Spleen (tissue), 7 donors: Measurements from ENCODE around the gene SDR39U1.

Experiments used
- POLR2A ChIP-seq, 3 donors: fragments of 450-650 bp; IDR thresholded peaks; one replicate each; pipeline ENCODE4 v1.5.1; 2017; ENCODE audit warnings: antibody characterized with exemption in 3 of 3, mild to moderate bottlenecking in 1 of 3
- POLR2AphosphoS5 ChIP-seq, 3 donors: sonication (generic); formaldehyde crosslinking; IDR thresholded peaks; one replicate each; pipeline ENCODE4 v1.5.1; 2017; ENCODE audit warnings: antibody characterized with exemption in 3 of 3
- TF ChIP-seq, protein P1 (sequence below), 11 experiments: fragments of 200-600 bp in 7 of 11; fragments of 450-650 bp in 4 of 11; sonication (generic) in 4 of 11; IDR thresholded peaks in 8 of 11; conservative IDR thresholded peaks in 3 of 11; 1 replicate in 7 of 11; 2 replicates in 4 of 11; pipeline versions ENCODE4 v1.4.0 to v1.8.0; 2016 to 2021; ENCODE audit warnings: antibody characterized with exemption in 11 of 11, inconsistent platforms in 4 of 11, mild to moderate bottlenecking in 1 of 11
- donor health status: DM: no; HTN: no; CAD: no; lungs with moderate emphysema.
- donor health status: DM: no; HTN: no; CAD: no.
- donor health status: DM: no; HTN: no; CAD: no.

DNA sequence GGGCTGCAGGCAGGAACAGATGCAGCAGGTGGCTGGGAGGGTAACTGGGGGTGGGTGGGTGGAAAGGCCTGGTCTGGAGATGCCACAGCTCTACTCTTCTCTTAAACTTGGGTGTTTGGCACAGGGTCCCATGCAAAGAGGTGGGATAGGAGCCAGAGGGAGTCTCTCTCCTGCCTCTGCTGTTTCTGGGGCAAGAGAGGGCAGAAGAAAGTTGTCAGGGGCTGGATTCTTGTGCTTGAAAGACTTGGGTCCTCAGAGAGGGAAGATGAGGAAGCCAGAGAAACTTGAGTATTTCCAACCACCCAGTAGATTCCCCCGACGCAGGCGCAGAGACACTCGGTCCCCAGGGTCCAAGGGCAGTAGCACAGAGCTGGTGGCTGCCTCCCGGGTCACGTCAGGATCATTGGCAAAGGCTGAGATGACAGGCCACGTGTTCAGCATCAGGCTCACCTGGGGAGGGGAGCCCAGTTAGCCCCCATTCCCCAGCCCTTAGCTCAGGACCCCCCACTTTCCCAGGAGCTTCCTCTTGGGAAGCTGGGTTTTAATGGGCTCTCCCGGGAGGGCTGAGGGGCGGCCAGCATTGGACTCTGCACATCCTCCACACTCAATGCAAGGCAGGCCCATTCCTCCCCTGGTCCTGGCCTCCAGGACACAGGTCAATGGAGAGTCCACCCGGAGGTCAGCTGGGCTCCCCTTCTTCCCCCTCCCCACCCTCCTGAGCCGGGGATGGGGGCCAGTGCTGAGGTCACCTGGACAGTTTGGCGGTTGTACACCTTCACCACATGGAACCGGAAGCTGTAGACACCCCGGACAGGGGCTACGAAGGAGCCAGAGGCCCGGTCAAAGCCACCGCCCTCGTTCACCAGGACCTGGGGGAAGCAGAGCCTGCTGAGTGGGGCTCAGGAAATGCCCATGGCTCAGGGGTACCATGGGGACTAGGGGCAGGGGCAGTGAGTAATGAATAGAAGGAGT lies 14.8 kb downstream of the SDR39U1 start:
- TF ChIP-seq, protein P1, sequence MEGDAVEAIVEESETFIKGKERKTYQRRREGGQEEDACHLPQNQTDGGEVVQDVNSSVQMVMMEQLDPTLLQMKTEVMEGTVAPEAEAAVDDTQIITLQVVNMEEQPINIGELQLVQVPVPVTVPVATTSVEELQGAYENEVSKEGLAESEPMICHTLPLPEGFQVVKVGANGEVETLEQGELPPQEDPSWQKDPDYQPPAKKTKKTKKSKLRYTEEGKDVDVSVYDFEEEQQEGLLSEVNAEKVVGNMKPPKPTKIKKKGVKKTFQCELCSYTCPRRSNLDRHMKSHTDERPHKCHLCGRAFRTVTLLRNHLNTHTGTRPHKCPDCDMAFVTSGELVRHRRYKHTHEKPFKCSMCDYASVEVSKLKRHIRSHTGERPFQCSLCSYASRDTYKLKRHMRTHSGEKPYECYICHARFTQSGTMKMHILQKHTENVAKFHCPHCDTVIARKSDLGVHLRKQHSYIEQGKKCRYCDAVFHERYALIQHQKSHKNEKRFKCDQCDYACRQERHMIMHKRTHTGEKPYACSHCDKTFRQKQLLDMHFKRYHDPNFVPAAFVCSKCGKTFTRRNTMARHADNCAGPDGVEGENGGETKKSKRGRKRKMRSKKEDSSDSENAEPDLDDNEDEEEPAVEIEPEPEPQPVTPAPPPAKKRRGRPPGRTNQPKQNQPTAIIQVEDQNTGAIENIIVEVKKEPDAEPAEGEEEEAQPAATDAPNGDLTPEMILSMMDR (IDR thresholded peaks at IDR 0.05 in 8 of 11, conservative IDR thresholded peaks at IDR 0.05 in 3 of 11) = no peak
- TF ChIP-seq POLR2AphosphoS5 (IDR thresholded peaks at IDR 0.05) (no peak), POLR2A (IDR thresholded peaks at IDR 0.05) (no peak)
